K562 (cell line): Measurements from ENCODE around the gene SMARCD2. TPM values are rescaled to one million over a fixed set of nuclear protein-coding genes. Genes with fewer than 3 reads are reported as not detected.

Experiments
- EZH2 ChIP-seq: IDR thresholded peaks from 2 replicates; pipeline ENCODE4 v1.6.1; 2012; ENCODE audit warnings: low read depth, mild to moderate bottlenecking, inconsistent platforms, low read length, borderline replicate concordance
- HOMEZ ChIP-seq: fragments of 250-450 bp; sonication (Bioruptor Pico); IDR thresholded peaks from 2 replicates; pipeline ENCODE4 v1.4.0; 2020; ENCODE audit warnings: mild to moderate bottlenecking, moderate library complexity
- NBN ChIP-seq: fragments of 450-650 bp; IDR thresholded peaks from 2 replicates; pipeline ENCODE4 v1.6.1; 2016; ENCODE audit warnings: low read depth, mild to moderate bottlenecking
- NR3C1 ChIP-seq: sonication (generic); formaldehyde crosslinking; IDR thresholded peaks from 2 replicates; pipeline ENCODE4 v1.8.1; 2022; ENCODE audit warnings: missing genetic modification reagents
- SUPT5H ChIP-seq: fragments of 450-650 bp; IDR thresholded peaks from 2 replicates; pipeline ENCODE4 v1.6.1; 2016
- ZBTB1 ChIP-seq: sonication (generic); formaldehyde crosslinking; IDR thresholded peaks from 2 replicates; pipeline ENCODE4 v1.8.1; 2023; ENCODE audit warnings: missing genetic modification reagents, low read depth, mild to moderate bottlenecking, borderline replicate concordance
- ZBTB40 ChIP-seq, 2 experiments: fragments of 450-650 bp in 1 of 2; sonication (generic) in 1 of 2; formaldehyde crosslinking in 1 of 2; IDR thresholded peaks; 2 replicates each; pipeline versions ENCODE4 v1.7.1 to v1.9.0; 2016 to 2022; ENCODE audit warnings: inconsistent platforms in 1 of 2, mild to moderate bottlenecking in 1 of 2, missing genetic modification reagents in 1 of 2
- ZNF134 ChIP-seq: fragments of 250-450 bp; sonication (Bioruptor Pico); conservative IDR thresholded peaks from 2 replicates; pipeline ENCODE4 v1.4.0; 2020
- ZNF717 ChIP-seq: fragments of 250-450 bp; sonication (Bioruptor Pico); IDR thresholded peaks from 2 replicates; pipeline ENCODE4 v1.5.0; 2021
- ZSCAN29 ChIP-seq: fragments of 450-650 bp; IDR thresholded peaks from 2 replicates; pipeline ENCODE4 v1.6.1; 2017
- polyA plus RNA-seq, 8 experiments: library from polyadenylated mRNA; depleted of rRNA in 4 of 8; stranded (reverse) in 5 of 8; unstranded in 3 of 8; fragments of >200 nt; fragmentation: Nextera tagmentation in 2 of 8; fragmentation: Illumina TruSeq in 1 of 8; extraction: Ambion mirVana in 2 of 8; extraction: Trizol in 1 of 8; gene quantifications; 2 replicates each; pipeline versions ENCODE4 v1.2.1 to v1.2.3, GENCODE V29; 2011 to 2014; ENCODE audit warnings: inconsistent platforms in 1 of 8, missing spikeins in 1 of 8
- total RNA-seq, 7 experiments: library from RNA; depleted of rRNA in 6 of 7; stranded (reverse); fragments of >200 nt in 6 of 7; fragmentation: Illumina TruSeq in 2 of 7; extraction: Trizol in 2 of 7; gene quantifications; 2 replicates each; pipeline versions ENCODE4 v1.2.1 to v1.2.3, GENCODE V29; 2011 to 2021; ENCODE audit warnings: low replicate concordance in 1 of 7
- TF ChIP-seq, protein P1 (sequence below): fragments of 250-450 bp; sonication (Bioruptor Pico); IDR thresholded peaks from 2 replicates; pipeline ENCODE4 v1.4.0; 2020; ENCODE audit warnings: mild to moderate bottlenecking, moderate library complexity, borderline replicate concordance
- TF ChIP-seq, protein P2 (sequence below): fragments of 450-650 bp; IDR thresholded peaks from 2 replicates; pipeline ENCODE4 v1.6.1; 2017; ENCODE audit warnings: mild to moderate bottlenecking, moderate library complexity

The SMARCD2 gene
- total and polyA plus RNA-seq, 9 of the 15 experiments (the other 6 are each of a cell fraction or from before 2014, with no cell fraction given) = 1.7 to 114 (median 90.3) TPM

GRCh38 chr17:63848834-63849689 lies 6.6 kb upstream of the SMARCD2 start (continued):
- TF ChIP-seq HOMEZ (CRISPR knock-in tag) (0 out of 2 replicates have a peak, but pooled peaks have one; percentile 77), NBN (peak; percentile 91), ZSCAN29 (0 out of 2 replicates have a peak, but pooled peaks have one; percentile 38), ZNF717 (CRISPR knock-in tag) (no peak), NR3C1 (CRISPR knock-in tag) (peak; percentile 96), EZH2 (no peak), SUPT5H (peak; percentile 17), ZBTB40 (IDR thresholded peaks at IDR 0.05) (peak; percentile 55), ZBTB40 (CRISPR knock-in tag; IDR thresholded peaks at IDR 0.05) (no peak; the same call in 1 of the 2 replicates), ZNF134 (CRISPR knock-in tag) (no peak), ZBTB1 (CRISPR knock-in tag) (no peak)
- TF ChIP-seq, protein P1, sequence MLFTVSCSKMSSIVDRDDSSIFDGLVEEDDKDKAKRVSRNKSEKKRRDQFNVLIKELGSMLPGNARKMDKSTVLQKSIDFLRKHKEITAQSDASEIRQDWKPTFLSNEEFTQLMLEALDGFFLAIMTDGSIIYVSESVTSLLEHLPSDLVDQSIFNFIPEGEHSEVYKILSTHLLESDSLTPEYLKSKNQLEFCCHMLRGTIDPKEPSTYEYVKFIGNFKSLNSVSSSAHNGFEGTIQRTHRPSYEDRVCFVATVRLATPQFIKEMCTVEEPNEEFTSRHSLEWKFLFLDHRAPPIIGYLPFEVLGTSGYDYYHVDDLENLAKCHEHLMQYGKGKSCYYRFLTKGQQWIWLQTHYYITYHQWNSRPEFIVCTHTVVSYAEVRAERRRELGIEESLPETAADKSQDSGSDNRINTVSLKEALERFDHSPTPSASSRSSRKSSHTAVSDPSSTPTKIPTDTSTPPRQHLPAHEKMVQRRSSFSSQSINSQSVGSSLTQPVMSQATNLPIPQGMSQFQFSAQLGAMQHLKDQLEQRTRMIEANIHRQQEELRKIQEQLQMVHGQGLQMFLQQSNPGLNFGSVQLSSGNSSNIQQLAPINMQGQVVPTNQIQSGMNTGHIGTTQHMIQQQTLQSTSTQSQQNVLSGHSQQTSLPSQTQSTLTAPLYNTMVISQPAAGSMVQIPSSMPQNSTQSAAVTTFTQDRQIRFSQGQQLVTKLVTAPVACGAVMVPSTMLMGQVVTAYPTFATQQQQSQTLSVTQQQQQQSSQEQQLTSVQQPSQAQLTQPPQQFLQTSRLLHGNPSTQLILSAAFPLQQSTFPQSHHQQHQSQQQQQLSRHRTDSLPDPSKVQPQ (CRISPR knock-in tag) = peak; percentile 71; the same call in 1 of the 2 replicates
- TF ChIP-seq, protein P2, sequence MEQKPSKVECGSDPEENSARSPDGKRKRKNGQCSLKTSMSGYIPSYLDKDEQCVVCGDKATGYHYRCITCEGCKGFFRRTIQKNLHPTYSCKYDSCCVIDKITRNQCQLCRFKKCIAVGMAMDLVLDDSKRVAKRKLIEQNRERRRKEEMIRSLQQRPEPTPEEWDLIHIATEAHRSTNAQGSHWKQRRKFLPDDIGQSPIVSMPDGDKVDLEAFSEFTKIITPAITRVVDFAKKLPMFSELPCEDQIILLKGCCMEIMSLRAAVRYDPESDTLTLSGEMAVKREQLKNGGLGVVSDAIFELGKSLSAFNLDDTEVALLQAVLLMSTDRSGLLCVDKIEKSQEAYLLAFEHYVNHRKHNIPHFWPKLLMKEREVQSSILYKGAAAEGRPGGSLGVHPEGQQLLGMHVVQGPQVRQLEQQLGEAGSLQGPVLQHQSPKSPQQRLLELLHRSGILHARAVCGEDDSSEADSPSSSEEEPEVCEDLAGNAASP = no peak
